Measurements from ENCODE around the gene RTRAF.

Gene RTRAF

DNA sequence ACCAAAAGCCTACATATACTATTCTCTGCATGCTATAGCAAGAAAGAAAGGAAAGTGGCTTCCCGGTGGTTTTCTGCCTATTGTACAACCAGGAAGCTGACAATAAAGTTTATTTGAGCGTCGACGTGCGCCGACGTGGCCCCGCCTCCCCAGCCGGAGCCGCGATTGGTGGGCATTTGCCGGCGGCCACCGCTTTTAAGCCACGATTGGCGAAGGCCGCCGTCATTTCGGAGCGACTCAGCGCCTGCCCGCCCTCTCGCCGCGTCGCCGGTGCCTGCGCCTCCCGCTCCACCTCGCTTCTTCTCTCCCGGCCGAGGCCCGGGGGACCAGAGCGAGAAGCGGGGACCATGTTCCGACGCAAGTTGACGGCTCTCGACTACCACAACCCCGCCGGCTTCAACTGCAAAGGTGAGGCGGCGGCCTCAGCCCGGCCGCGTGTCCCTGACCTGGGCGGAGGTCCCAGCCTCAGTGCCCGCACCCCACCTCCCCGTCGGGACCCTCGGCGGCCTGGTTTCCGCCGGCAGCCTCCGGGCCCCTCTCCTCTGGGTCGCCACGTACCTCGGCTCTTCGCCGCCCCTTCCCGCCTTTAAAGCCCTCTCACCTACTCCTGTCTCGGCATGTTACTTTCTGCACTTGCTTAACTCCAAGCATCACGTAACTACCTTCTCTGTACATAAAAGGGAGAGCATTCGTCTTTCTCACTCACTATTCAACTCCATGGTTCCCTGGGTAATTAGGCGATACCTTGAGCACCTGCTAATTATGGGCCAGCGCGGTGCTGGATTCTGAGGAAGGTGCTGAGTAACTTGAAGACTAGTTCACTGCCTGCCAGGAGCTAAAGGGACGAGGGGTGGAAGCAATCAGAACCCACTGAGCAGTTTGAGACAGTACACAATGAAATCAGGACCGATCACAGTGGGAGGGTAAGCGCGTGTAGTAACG, at the start of gene RTRAF:
RTRAF (plus strand) TSS at position 254 of the 942 bp plus-strand sequence; CDS start at position 348, 94 bp downstream.
- peak within 1 kb of the TSS; percentile 100 for H3K4me3 ChIP-seq (ENCODE audit: low read depth, low read length)

- no peak overlapping the region for H3K4me3 ChIP-seq (ENCODE audit: low read depth, low read length)
Measured at GRCh38 chr14:51939755-51940301, 49.5 kb upstream of the RTRAF start.

DNA sequence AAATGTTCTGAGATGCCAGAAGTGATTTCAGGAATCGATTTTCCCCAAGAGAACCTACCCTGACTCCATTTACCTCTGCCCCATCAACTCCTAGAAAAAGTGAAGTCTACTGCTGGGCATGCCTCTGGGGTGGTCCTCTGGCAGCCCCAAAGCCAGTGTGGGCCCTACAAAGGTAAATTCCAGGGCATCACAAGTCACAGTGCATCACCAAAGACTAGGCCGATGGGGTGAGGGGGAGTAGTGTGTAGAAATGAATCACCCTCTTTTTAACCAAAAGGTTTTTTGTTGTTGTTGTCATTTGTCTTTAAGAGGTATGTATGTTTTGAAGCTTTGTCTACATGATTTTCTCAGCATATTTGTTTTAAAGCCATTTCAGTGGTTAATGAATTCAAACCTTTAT, 46.4 kb upstream of the RTRAF start:
- no peak overlapping the region for H3K4me3 ChIP-seq (ENCODE audit: low read depth, low read length)

DNA sequence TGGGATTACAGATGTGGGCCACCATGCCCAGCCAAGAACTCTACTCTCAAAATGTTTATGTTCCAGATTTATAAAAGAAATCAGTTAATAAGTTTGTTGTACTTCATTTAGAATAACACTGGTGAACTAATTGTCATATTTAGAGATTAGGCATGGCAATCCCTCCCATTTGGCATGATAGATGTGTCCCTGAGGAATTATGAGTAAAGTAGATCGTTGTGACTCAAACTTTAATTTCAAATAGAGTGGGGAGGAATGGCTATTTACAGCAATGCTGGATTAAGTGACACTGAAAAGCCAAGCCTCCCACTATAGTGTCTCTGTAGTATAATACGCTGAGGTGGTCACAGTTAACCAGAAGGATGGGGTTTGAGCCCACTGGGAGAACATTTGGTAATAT, 39.3 kb upstream of the RTRAF start:
- H3K4me3 ChIP-seq (ENCODE audit: low read depth, low read length), result no peak overlapping the region

DNA sequence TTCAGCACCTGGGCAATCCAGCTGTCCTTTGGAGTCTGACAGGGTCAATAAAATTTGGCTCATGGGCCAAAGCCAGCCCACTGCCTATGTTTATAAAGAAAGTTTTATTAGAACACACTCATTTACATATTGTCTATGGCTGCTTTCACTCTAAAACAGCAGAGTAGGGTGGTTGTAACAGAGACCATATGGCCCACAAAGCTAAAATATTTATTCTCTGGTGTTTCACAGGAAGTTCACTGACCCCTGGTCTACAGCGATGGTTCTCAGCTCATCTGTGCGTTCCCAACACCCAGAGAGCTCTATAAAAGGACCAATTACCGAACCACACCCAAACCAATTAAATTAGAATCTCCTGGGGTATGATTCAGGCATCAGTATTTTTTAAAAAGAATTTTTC, 37.7 kb upstream of the RTRAF start:
- H3K4me3 ChIP-seq (ENCODE audit: low read depth, low read length), result no peak overlapping the region

GRCh38 chr14:51954031-51954430, 35.3 kb upstream of the RTRAF start:
- no peak overlapping the region for H3K4me3 ChIP-seq (ENCODE audit: low read depth, low read length)

DNA sequence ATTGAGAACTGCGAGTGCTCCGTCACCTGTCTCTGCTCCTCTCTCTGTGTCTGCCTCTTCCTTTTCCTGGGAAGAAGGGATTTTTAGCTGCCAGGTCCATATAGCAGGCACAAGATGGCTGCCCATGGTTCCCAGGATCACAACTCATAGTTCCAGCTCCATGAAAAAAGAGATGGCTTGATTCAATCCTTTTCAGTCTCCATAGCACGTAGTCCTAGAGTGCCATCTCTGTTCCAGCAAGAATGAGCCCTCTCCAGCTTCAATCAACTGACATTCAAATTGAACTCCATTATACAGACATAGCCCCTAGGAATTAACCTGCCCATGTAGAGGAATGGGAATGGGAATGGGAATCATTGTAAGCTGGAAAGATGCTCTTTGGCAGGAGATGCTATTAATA, 34.7 kb upstream of the RTRAF start:
- no peak overlapping the region for H3K4me3 ChIP-seq (ENCODE audit: low read depth, low read length)

DNA sequence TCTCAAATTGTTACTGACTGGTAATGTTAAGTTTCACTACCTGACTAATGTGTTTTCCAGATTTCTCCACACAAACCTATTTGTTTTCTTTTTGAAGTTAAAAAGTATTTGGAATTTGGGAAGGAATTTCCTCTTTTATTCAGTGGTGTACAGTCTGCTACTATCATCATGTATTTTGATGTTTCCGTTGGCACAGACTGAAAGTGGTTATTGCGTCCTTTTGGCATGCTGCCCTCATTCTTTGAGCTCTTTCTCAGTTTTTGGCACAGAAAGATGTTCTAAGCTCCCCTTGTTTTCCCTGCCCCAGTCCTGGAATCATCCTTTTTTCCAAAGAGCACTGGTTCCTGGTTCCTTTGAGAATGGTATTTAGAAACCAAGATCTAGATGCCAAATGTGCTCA, 31.4 kb upstream of the RTRAF start:
- no peak overlapping the region for H3K4me3 ChIP-seq (ENCODE audit: low read depth, low read length)

DNA sequence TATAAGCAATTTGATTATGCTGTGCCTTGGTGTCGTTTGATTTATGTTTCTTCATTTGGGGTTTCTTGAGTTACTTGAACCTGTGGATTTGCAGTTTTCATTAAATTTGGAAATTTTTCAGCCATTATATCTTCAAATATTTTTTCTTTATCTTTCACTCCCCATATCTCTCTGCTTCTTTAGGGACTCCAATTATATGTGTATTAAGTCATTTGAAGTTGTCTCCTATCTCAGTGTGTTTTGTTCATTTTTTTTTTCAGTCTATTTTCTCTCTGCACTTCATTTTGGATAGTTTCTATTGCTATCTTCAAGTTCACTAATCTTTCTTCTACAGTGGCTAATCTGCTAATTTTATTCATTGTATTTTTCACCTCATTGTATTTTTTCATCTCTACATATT, 29.4 kb upstream of the RTRAF start:
- no peak overlapping the region for H3K4me3 ChIP-seq (ENCODE audit: low read depth, low read length)

- no peak overlapping the region for H3K4me3 ChIP-seq (ENCODE audit: low read depth, low read length)
Measured at GRCh38 chr14:51960866-51961265, 28.5 kb upstream of the RTRAF start.

DNA sequence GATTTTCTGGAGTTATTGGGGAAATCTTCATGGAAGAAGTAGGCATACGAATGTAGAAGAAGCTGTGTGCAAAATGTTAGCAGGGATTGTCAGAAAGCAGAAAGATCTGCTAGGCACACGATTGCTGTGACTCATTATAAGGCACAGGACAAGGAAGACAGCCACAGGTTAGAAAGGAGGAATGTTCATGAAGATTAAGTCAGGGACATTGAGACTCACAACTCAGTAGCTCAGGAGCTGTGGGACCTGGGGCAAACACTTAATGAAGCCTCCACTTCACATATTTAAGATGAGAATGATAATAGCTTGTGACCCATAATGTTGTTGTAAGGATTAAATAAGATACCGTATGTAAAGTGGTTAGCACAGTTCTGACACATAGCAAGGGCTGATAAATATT, 26.6 kb upstream of the RTRAF start:
- H3K4me3 ChIP-seq (ENCODE audit: low read depth, low read length), result no peak overlapping the region

DNA sequence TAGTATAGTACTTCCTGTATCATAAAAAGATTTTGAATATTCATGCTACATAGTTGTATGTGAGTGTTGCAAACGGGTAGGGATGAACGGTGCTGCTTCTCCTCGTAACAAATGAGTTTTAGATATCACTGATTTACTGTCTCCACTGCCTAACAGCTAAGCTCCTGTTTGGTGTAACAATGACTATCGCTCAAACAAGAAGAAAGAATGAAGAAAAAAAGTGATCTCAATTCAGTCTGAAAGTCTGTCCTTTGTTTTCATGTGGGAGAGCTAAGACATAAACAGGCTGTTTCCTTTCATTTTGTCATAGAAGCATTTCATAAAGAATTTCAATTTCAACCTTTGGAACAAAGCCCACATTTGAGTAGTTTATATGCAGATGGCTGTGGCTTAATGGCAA, 26.1 kb upstream of the RTRAF start:
- H3K4me3 ChIP-seq (ENCODE audit: low read depth, low read length), result no peak overlapping the region

DNA sequence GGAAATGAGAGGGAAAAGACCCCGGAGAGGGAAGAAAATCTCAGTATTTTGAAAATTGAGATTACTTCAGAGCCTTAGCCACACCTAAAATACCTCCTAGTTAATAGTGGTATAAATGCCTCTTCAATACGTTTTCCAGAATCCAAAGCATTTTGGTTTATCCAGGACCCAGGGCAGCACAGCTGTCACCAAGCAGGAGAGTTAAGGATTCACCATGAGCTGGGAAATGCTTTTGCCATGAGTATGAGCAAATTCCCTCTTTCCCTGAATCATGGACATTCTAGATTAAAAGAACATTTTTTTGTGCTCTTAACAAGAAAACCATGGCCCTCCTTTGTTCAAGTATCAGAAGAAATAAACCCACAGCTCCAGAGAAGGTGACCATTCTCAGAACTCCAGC, 21.8 kb upstream of the RTRAF start:
- no peak overlapping the region for H3K4me3 ChIP-seq (ENCODE audit: low read depth, low read length)

DNA sequence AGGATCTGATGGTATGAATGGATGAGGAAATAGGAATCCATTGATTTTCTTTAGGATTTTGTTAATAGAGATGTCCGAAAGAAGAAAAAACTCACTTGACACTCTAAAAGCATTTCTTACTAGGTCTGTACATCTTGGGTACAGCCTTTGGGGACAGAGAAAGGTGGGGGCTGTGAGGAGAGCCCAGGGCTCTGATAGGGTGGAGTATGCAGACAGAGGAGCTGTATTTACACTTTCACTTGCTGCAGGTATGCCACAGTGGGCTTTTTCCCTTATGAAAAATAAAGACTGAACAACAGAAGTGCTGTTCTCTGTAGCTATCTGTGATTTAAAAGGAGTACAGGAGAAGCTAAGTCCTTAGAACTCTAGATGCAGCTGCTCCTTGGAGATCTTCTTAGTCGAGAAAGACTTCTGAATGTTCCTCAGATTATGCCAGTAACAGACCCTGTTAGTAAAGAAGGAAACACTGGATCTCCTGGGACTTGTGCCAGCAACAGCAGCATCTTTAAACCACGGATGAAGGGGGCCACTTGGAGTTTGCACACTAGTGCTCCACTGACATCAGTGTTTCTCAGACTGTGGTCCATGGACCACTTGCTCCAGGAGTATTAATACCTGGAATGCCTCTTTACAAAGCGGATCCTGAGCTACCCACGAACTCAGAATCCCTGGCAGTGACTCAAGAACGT, 19.4 kb upstream of the RTRAF start:
- H3K4me3 ChIP-seq (ENCODE audit: low read depth, low read length), result no peak overlapping the region

GRCh38 chr14:51972566-51972965, 16.8 kb upstream of the RTRAF start:
- no peak overlapping the region for H3K4me3 ChIP-seq (ENCODE audit: low read depth, low read length)

- no peak overlapping the region for H3K4me3 ChIP-seq (ENCODE audit: low read depth, low read length)
Measured at GRCh38 chr14:51977075-51977474, 12.3 kb upstream of the RTRAF start.

- no peak overlapping the region for H3K4me3 ChIP-seq (ENCODE audit: low read depth, low read length)
Measured at GRCh38 chr14:51978681-51979085, 10.7 kb upstream of the RTRAF start.

GRCh38 chr14:51979088-51979709, 10.1 kb upstream of the RTRAF start:
- H3K4me3 ChIP-seq (ENCODE audit: low read depth, low read length), result no peak overlapping the region

DNA sequence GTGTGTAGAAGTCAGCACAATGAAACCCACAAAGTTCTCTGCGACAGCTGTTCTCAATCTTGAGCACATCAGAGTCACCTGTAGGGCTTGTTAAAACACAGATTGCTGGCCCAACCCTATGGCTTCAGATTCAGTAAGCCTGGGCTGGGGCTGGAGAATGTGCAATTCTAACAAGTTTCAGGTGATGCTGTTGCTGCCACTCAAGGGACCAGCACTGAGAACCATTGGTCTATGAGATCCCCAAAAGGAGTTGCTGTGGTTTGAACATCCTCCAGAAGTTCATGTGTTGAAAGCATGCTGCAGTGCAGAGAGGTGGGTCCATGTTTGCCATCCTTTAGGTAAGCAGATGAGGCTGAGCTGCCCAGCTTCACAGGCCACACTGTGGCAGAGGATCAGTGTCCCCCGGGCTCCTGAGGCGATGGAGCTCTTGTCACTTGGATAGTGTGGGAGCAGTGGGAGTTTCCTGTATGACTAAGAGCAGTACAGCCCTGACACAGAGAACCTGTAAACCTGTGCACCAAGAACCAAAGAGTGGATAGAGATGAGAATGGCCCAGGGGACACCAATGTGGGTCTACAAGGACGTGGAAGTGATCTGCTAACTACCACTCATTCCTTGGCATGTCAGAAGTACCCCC, 8.0 kb upstream of the RTRAF start:
- no peak overlapping the region for H3K4me3 ChIP-seq (ENCODE audit: low read depth, low read length)

- no peak overlapping the region for H3K4me3 ChIP-seq (ENCODE audit: low read depth, low read length)
Measured at GRCh38 chr14:51988221-51988620, 1.1 kb upstream of the RTRAF start.

DNA sequence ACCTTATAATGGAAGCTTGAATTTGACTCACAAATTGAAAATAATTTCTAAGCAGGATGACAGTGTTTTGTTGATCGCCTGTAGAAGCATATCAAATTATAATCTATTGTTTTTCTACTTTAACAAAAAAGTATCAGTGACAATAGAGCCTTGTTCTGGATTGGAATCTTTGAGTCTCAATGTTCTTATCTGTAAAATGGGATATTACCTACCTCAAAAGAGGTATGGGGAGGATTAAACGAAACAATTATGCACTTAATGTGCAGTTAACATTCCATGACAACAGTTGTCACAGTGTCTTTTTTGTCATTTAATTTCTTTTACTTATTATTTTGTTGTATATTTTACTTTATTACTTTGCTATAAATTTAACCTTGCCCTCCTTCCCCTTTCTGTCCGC, 1.1 kb downstream of the RTRAF start:
- H3K4me3 ChIP-seq (ENCODE audit: low read depth, low read length), result peak overlapping the region; percentile 100

Measured in iPS-11a (cell line).